Prostate gland (tissue), 2 donors: ENCODE results near the gene BCAS3. TPM values are rescaled to one million over a fixed set of nuclear protein-coding genes. Genes with fewer than 3 reads are reported as not detected.

Experiments used
- DNase-seq: peaks from one replicate; pipeline ENCODE4 v3.0.0-alpha.2; 2019; ENCODE audit warnings: low spot score
- H3K27ac ChIP-seq, 2 donors: fragments of 200-600 bp; sonication (generic); 2 replicates each; pipeline ENCODE4 v1.5.1; 2017 to 2019
- H3K27me3 ChIP-seq: fragments of 200-600 bp; sonication (generic); replicated peaks from 2 replicates; pipeline ENCODE4 v1.5.1; 2019; ENCODE audit not compliant: insufficient read depth
- H3K36me3 ChIP-seq, 2 donors: fragments of 200-600 bp; sonication (generic); 1 replicate in 1 of 2; 2 replicates in 1 of 2; pipeline versions ENCODE4 v1.5.1 to v1.8.1; 2017 to 2019
- H3K4me1 ChIP-seq: fragments of 200-600 bp; sonication (generic); replicated peaks from 2 replicates; pipeline ENCODE4 v1.5.1; 2019
- H3K4me3 ChIP-seq, 2 donors: fragments of 200-600 bp; sonication (generic); 2 replicates each; pipeline ENCODE4 v1.5.1; 2017 to 2019
- H3K9me3 ChIP-seq: fragments of 200-600 bp; sonication (generic); 2 replicates; pipeline ENCODE4 v1.5.1; 2017
- CTCF ChIP-seq, 4 experiments: fragments of 200-600 bp in 2 of 4; fragments of 450-650 bp in 2 of 4; sonication (generic) in 2 of 4; IDR thresholded peaks; 1 replicate in 3 of 4; 2 replicates in 1 of 4; pipeline ENCODE4 v1.5.1; 2016 to 2019; ENCODE audit warnings: antibody characterized with exemption in 4 of 4, mild to moderate bottlenecking in 2 of 4, moderate library complexity in 2 of 4
- POLR2A ChIP-seq: fragments of 450-650 bp; IDR thresholded peaks from one replicate; pipeline ENCODE4 v1.6.1; 2016; ENCODE audit warnings: antibody characterized with exemption, mild to moderate bottlenecking
- POLR2AphosphoS5 ChIP-seq: sonication (generic); formaldehyde crosslinking; IDR thresholded peaks from one replicate; pipeline ENCODE4 v1.6.1; 2017; ENCODE audit warnings: antibody characterized with exemption
- WGBS: methylation state at CpG from one replicate; pipeline ENCODE4 v1.1.5; 2018; 5-methylcytosine and 5-hydroxymethylcytosine counted together
- intact Hi-C: fragments of 100-400 bp; cut with DNase I; formaldehyde crosslinking; loops from one replicate; pipeline ENCODE4 v1.14.2; 2022
- total RNA-seq, 2 donors: library from RNA; depleted of rRNA; stranded (reverse); fragments of >200 nt; gene quantifications; one replicate each; pipeline ENCODE4 v1.1.0, GENCODE V29; 2016

The BCAS3 gene
- total RNA-seq, 2 donors from 2014 or later, result 57.8 to 93.9 TPM

- H3K27me3 ChIP-seq, result no peaks in the 10 kb centered on the region
- H3K9me3 ChIP-seq, result no peaks in the 10 kb centered on the region
- H3K27ac ChIP-seq, result no peak overlapping the region
- no peak for TF ChIP-seq POLR2AphosphoS5
- TF ChIP-seq CTCF (IDR thresholded peaks at IDR 0.05), result no peak
- no peak for TF ChIP-seq POLR2A
- intact Hi-C loops, result loop anchor here (2.0 to 10.0 kb wide), 5 partner anchors 138 to 666 kb away; no protein-coding TSS in a partner anchor
- no peak for DNase-seq
- no peaks in the 10 kb centered on the region for H3K4me1 ChIP-seq
- 82% methylated on average over 11 of the region's 11 CpGs for WGBS
- H3K36me3 ChIP-seq, result no peaks in the 10 kb centered on the region
- no peak overlapping the region for H3K4me3 ChIP-seq
Measured at GRCh38 chr17:61390479-61390791, 712.8 kb downstream of the BCAS3 start.

- Histone ChIP-seq H3K36me3 (no peaks in the 10 kb centered on the region), H3K4me1 (peaks cover under 1% of the 10 kb centered on the region), H3K27me3 (no peaks in the 10 kb centered on the region), H3K4me3 (no peak overlapping the region), H3K27ac (no peak overlapping the region), H3K9me3 (no peaks in the 10 kb centered on the region)
- no peak for TF ChIP-seq POLR2AphosphoS5
- no peak for TF ChIP-seq CTCF (IDR thresholded peaks at IDR 0.05)
- no peak for DNase-seq
- intact Hi-C loops, result loop anchor here (2.0 to 10.0 kb wide), 5 partner anchors 139 to 667 kb away; no protein-coding TSS in a partner anchor
- WGBS, result 95% methylated on average over 17 of the region's 19 CpGs
Measured at GRCh38 chr17:61391595-61392291, 714.1 kb downstream of the BCAS3 start.

- no peak for DNase-seq
- 82% methylated on average over 3 of the region's 3 CpGs for whole genome bisulfite sequencing
- Histone ChIP-seq H3K36me3 (no peaks in the 10 kb centered on the region), H3K4me1 (peaks cover 10% of the 10 kb centered on the region), H3K9me3 (no peaks in the 10 kb centered on the region), H3K27ac (no peak overlapping the region), H3K4me3 (no peak overlapping the region), H3K27me3 (peaks cover 3% of the 10 kb centered on the region)
- TF ChIP-seq POLR2A, result no peak
- intact Hi-C loops, result loop anchor here (5.0 to 10.0 kb wide), 4 partner anchors 140 to 668 kb away; no protein-coding TSS in a partner anchor
Measured at GRCh38 chr17:61392679-61393078, 715.0 kb downstream of the BCAS3 start.

GRCh38 chr17:61393550-61393903 lies 715.9 kb downstream of the BCAS3 start:
- no peak overlapping the region for H3K27ac ChIP-seq
- intact Hi-C loops, result loop anchor here (5.0 to 10.0 kb wide), 4 partner anchors 141 to 669 kb away; no protein-coding TSS in a partner anchor
- no peak for TF ChIP-seq POLR2AphosphoS5
- TF ChIP-seq CTCF (IDR thresholded peaks at IDR 0.05), result peak in 1 of 4 experiments; percentile 19

GRCh38 chr17:61393904-61394629 lies 716.4 kb downstream of the BCAS3 start:
- TF ChIP-seq POLR2A, result no peak
- no peak for TF ChIP-seq POLR2AphosphoS5
- TF ChIP-seq CTCF (IDR thresholded peaks at IDR 0.05), result no peak
- no peaks in the 10 kb centered on the region for H3K36me3 ChIP-seq
- no peak overlapping the region for H3K4me3 ChIP-seq
- DNase-seq, result no peak
- 90% methylated on average over 7 of the region's 7 CpGs for WGBS
- intact Hi-C loops, result loop anchor here (5.0 to 10.0 kb wide), 4 partner anchors 142 to 669 kb away; no protein-coding TSS in a partner anchor
- peaks cover 12% of the 10 kb centered on the region for H3K4me1 ChIP-seq
- no peak overlapping the region for H3K27ac ChIP-seq
- H3K9me3 ChIP-seq, result no peaks in the 10 kb centered on the region
- H3K27me3 ChIP-seq, result peaks cover 3% of the 10 kb centered on the region

More at GRCh38 chr17:61393550-61393903, 715.9 kb downstream of the BCAS3 start:
- no peak overlapping the region for H3K4me3 ChIP-seq
- H3K4me1 ChIP-seq, result peaks cover 12% of the 10 kb centered on the region
- no peaks in the 10 kb centered on the region for H3K9me3 ChIP-seq
- H3K27me3 ChIP-seq, result peaks cover 3% of the 10 kb centered on the region
- WGBS, result 89% methylated on average over 3 of the region's 3 CpGs
- no peaks in the 10 kb centered on the region for H3K36me3 ChIP-seq
- no peak for DNase-seq
